Measurements from ENCODE around the gene DMBT1. TPM values are rescaled to one million over a fixed set of nuclear protein-coding genes. Genes with fewer than 3 reads are reported as not detected.

DMBT1 gene
- total RNA-seq, 2 donors from 2014 or later: 0.14 TPM; not detected in 1

GRCh38 chr10:122587098-122587760 lies 26.7 kb downstream of the DMBT1 start:
- Histone ChIP-seq H3K4me3 (no peak overlapping the region), H3K4me1 (ENCODE audit: control insufficient read depth in 1 of 2, low read depth in 2 of 2) (no peaks in the 10 kb centered on the region), H3K27me3 (replicated peaks; ENCODE audit: insufficient read depth) (no peaks in the 10 kb centered on the region), H3K36me3 (no peaks in the 10 kb centered on the region), H3K27ac (no peak overlapping the region), H3K9me3 (no peaks in the 10 kb centered on the region)
- DNase-seq (ENCODE audit: low spot score): no peak
- TF ChIP-seq CTCF (IDR thresholded peaks at IDR 0.05): no peak
- ATAC-seq (ENCODE audit: insufficient number of reproducible peaks, low FRiP score, low read depth): no peak

- Histone ChIP-seq H3K4me1 (ENCODE audit: control insufficient read depth in 1 of 2, low read depth in 2 of 2) (no peaks in the 10 kb centered on the region), H3K9me3 (no peaks in the 10 kb centered on the region), H3K27me3 (replicated peaks; ENCODE audit: insufficient read depth) (no peaks in the 10 kb centered on the region), H3K27ac (no peak overlapping the region), H3K4me3 (no peak overlapping the region), H3K36me3 (no peaks in the 10 kb centered on the region)
- TF ChIP-seq CTCF (IDR thresholded peaks at IDR 0.05): no peak
- no peak for DNase-seq (ENCODE audit: low spot score)
- no peak for ATAC-seq (ENCODE audit: insufficient number of reproducible peaks, low FRiP score, low read depth)
These were observed 27.8 kb downstream of the DMBT1 start for GRCh38 chr10:122588381-122588780.

- Histone ChIP-seq H3K4me1 (ENCODE audit: control insufficient read depth in 1 of 2, low read depth in 2 of 2) (no peaks in the 10 kb centered on the region), H3K27me3 (replicated peaks; ENCODE audit: insufficient read depth) (no peaks in the 10 kb centered on the region), H3K36me3 (no peaks in the 10 kb centered on the region), H3K27ac (no peak overlapping the region), H3K9me3 (no peaks in the 10 kb centered on the region), H3K4me3 (no peak overlapping the region)
- ATAC-seq (ENCODE audit: insufficient number of reproducible peaks, low FRiP score, low read depth) (no peak), DNase-seq (ENCODE audit: low spot score) (no peak)
- TF ChIP-seq CTCF (IDR thresholded peaks at IDR 0.05): no peak
These were observed 29.6 kb downstream of the DMBT1 start for GRCh38 chr10:122590153-122590552.

GRCh38 chr10:122591736-122592135 lies 31.2 kb downstream of the DMBT1 start:
- Histone ChIP-seq H3K27me3 (replicated peaks; ENCODE audit: insufficient read depth) (no peaks in the 10 kb centered on the region), H3K36me3 (no peaks in the 10 kb centered on the region), H3K4me1 (ENCODE audit: control insufficient read depth in 1 of 2, low read depth in 2 of 2) (no peaks in the 10 kb centered on the region), H3K9me3 (no peaks in the 10 kb centered on the region), H3K4me3 (no peak overlapping the region), H3K27ac (no peak overlapping the region)
- ATAC-seq (ENCODE audit: insufficient number of reproducible peaks, low FRiP score, low read depth): no peak
- no peak for TF ChIP-seq CTCF (IDR thresholded peaks at IDR 0.05)
- DNase-seq (ENCODE audit: low spot score): no peak

GRCh38 chr10:122592161-122592560 lies 31.6 kb downstream of the DMBT1 start:
- Histone ChIP-seq H3K36me3 (no peaks in the 10 kb centered on the region), H3K4me3 (no peak overlapping the region), H3K27me3 (replicated peaks; ENCODE audit: insufficient read depth) (no peaks in the 10 kb centered on the region), H3K4me1 (ENCODE audit: control insufficient read depth in 1 of 2, low read depth in 2 of 2) (no peaks in the 10 kb centered on the region), H3K9me3 (no peaks in the 10 kb centered on the region), H3K27ac (no peak overlapping the region)
- DNase-seq (ENCODE audit: low spot score) (no peak), ATAC-seq (ENCODE audit: insufficient number of reproducible peaks, low FRiP score, low read depth) (no peak)
- no peak for TF ChIP-seq CTCF (IDR thresholded peaks at IDR 0.05)
